ENCODE results near the gene EGR1. TPM values are rescaled to one million over a fixed set of nuclear protein-coding genes. Genes with fewer than 3 reads are reported as not detected.

EGR1 gene
- total RNA-seq, 1 donor = 36.6 TPM

- H3K9me3 ChIP-seq (ENCODE audit: low read depth, low read length) = no peaks in the 10 kb centered on the region
- peaks cover 7% of the 10 kb centered on the region for H3K4me1 ChIP-seq (ENCODE audit: insufficient read depth, low read length)
- no peak overlapping the region for H3K4me3 ChIP-seq (ENCODE audit: low read length)
- no peaks in the 10 kb centered on the region for H3K27me3 ChIP-seq (ENCODE audit: insufficient read depth, low read length)
Measured at GRCh38 chr5:138448070-138448469, 17.2 kb upstream of the EGR1 start.

- no peaks in the 10 kb centered on the region for H3K27me3 ChIP-seq (ENCODE audit: insufficient read depth, low read length)
- peaks cover 7% of the 10 kb centered on the region for H3K4me1 ChIP-seq (ENCODE audit: insufficient read depth, low read length)
- H3K9me3 ChIP-seq (ENCODE audit: low read depth, low read length) = no peaks in the 10 kb centered on the region
- H3K4me3 ChIP-seq (ENCODE audit: low read length) = no peak overlapping the region
Measured at GRCh38 chr5:138448481-138449398, 16.5 kb upstream of the EGR1 start.

GRCh38 chr5:138449501-138450239 lies 15.6 kb upstream of the EGR1 start:
- no peaks in the 10 kb centered on the region for H3K9me3 ChIP-seq (ENCODE audit: low read depth, low read length)
- peaks cover 7% of the 10 kb centered on the region for H3K4me1 ChIP-seq (ENCODE audit: insufficient read depth, low read length)
- H3K4me3 ChIP-seq (ENCODE audit: low read length) = no peak overlapping the region
- H3K27me3 ChIP-seq (ENCODE audit: insufficient read depth, low read length) = no peaks in the 10 kb centered on the region

GRCh38 chr5:138450971-138451370 lies 14.3 kb upstream of the EGR1 start:
- Histone ChIP-seq H3K27me3 (ENCODE audit: insufficient read depth, low read length) (no peaks in the 10 kb centered on the region), H3K9me3 (ENCODE audit: low read depth, low read length) (no peaks in the 10 kb centered on the region), H3K4me3 (ENCODE audit: low read length) (no peak overlapping the region), H3K4me1 (ENCODE audit: insufficient read depth, low read length) (peaks cover 7% of the 10 kb centered on the region)

GRCh38 chr5:138452720-138453119 lies 12.6 kb upstream of the EGR1 start:
- no peaks in the 10 kb centered on the region for H3K9me3 ChIP-seq (ENCODE audit: low read depth, low read length)
- peaks cover 7% of the 10 kb centered on the region for H3K4me1 ChIP-seq (ENCODE audit: insufficient read depth, low read length)
- H3K27me3 ChIP-seq (ENCODE audit: insufficient read depth, low read length) = no peaks in the 10 kb centered on the region
- no peak overlapping the region for H3K4me3 ChIP-seq (ENCODE audit: low read length)

GRCh38 chr5:138453590-138453989 lies 11.7 kb upstream of the EGR1 start:
- Histone ChIP-seq H3K27me3 (ENCODE audit: insufficient read depth, low read length) (no peaks in the 10 kb centered on the region), H3K4me3 (ENCODE audit: low read length) (no peak overlapping the region), H3K4me1 (ENCODE audit: insufficient read depth, low read length) (peaks cover 15% of the 10 kb centered on the region), H3K9me3 (ENCODE audit: low read depth, low read length) (no peaks in the 10 kb centered on the region)

- H3K4me3 ChIP-seq (ENCODE audit: low read length) = no peak overlapping the region
- H3K27me3 ChIP-seq (ENCODE audit: insufficient read depth, low read length) = no peaks in the 10 kb centered on the region
- peaks cover 20% of the 10 kb centered on the region for H3K4me1 ChIP-seq (ENCODE audit: insufficient read depth, low read length)
- no peaks in the 10 kb centered on the region for H3K9me3 ChIP-seq (ENCODE audit: low read depth, low read length)
Measured at GRCh38 chr5:138454121-138454520, 11.2 kb upstream of the EGR1 start.

GRCh38 chr5:138455232-138455930 lies 9.9 kb upstream of the EGR1 start:
- Histone ChIP-seq H3K9me3 (ENCODE audit: low read depth, low read length) (no peaks in the 10 kb centered on the region), H3K4me3 (ENCODE audit: low read length) (no peak overlapping the region), H3K27me3 (ENCODE audit: insufficient read depth, low read length) (no peaks in the 10 kb centered on the region), H3K4me1 (ENCODE audit: insufficient read depth, low read length) (peaks cover 24% of the 10 kb centered on the region)

GRCh38 chr5:138457531-138458275 lies 7.6 kb upstream of the EGR1 start:
- peaks cover 24% of the 10 kb centered on the region for H3K4me1 ChIP-seq (ENCODE audit: insufficient read depth, low read length)
- H3K9me3 ChIP-seq (ENCODE audit: low read depth, low read length) = no peaks in the 10 kb centered on the region
- no peaks in the 10 kb centered on the region for H3K27me3 ChIP-seq (ENCODE audit: insufficient read depth, low read length)
- no peak overlapping the region for H3K4me3 ChIP-seq (ENCODE audit: low read length)

GRCh38 chr5:138458384-138458783 lies 6.9 kb upstream of the EGR1 start:
- H3K9me3 ChIP-seq (ENCODE audit: low read depth, low read length) = no peaks in the 10 kb centered on the region
- peaks cover 27% of the 10 kb centered on the region for H3K4me1 ChIP-seq (ENCODE audit: insufficient read depth, low read length)
- no peak overlapping the region for H3K4me3 ChIP-seq (ENCODE audit: low read length)
- no peaks in the 10 kb centered on the region for H3K27me3 ChIP-seq (ENCODE audit: insufficient read depth, low read length)

- no peaks in the 10 kb centered on the region for H3K9me3 ChIP-seq (ENCODE audit: low read depth, low read length)
- peaks cover 32% of the 10 kb centered on the region for H3K4me1 ChIP-seq (ENCODE audit: insufficient read depth, low read length)
- no peaks in the 10 kb centered on the region for H3K27me3 ChIP-seq (ENCODE audit: insufficient read depth, low read length)
- no peak overlapping the region for H3K4me3 ChIP-seq (ENCODE audit: low read length)
Measured at GRCh38 chr5:138458856-138459255, 6.4 kb upstream of the EGR1 start.

GRCh38 chr5:138459311-138459933 lies 5.9 kb upstream of the EGR1 start:
- peaks cover 32% of the 10 kb centered on the region for H3K4me1 ChIP-seq (ENCODE audit: insufficient read depth, low read length)
- H3K9me3 ChIP-seq (ENCODE audit: low read depth, low read length) = no peaks in the 10 kb centered on the region
- H3K4me3 ChIP-seq (ENCODE audit: low read length) = no peak overlapping the region
- no peaks in the 10 kb centered on the region for H3K27me3 ChIP-seq (ENCODE audit: insufficient read depth, low read length)

- Histone ChIP-seq H3K4me1 (ENCODE audit: insufficient read depth, low read length) (peaks cover 32% of the 10 kb centered on the region), H3K27me3 (ENCODE audit: insufficient read depth, low read length) (no peaks in the 10 kb centered on the region), H3K4me3 (ENCODE audit: low read length) (no peak overlapping the region), H3K9me3 (ENCODE audit: low read depth, low read length) (no peaks in the 10 kb centered on the region)
Measured at GRCh38 chr5:138460032-138460693, 5.1 kb upstream of the EGR1 start.

Data from mononuclear cell (primary cell).